Activated CD4-positive, alpha-beta T cell treated with anti-CD3 and anti-CD28 coated beads, Interleukin-2, amount 10 ng/mL, durations not matched to agents 7 days and 5 days (primary cell): ENCODE results near the gene CNTNAP3B. TPM values are rescaled to one million over a fixed set of nuclear protein-coding genes. Genes with fewer than 3 reads are reported as not detected.
"Not testable (repeated sequence)": the region's sequence is repeated elsewhere in the genome, so short reads cannot be mapped to it uniquely, and the experiment has no call there.

Experiments
- CTCF ChIA-PET: fragments of 350-600 bp; sonication (Branson Sonifier 250); formaldehyde crosslinking; loops from one replicate; lab custom pipeline; 2021; ENCODE audit warnings: antibody characterized with exemption; lab: Charles Lee
- POLR2A ChIA-PET: fragments of 350-600 bp; sonication (Branson Sonifier 250); formaldehyde crosslinking; loops from one replicate; lab custom pipeline; 2021; ENCODE audit warnings: antibody characterized with exemption; lab: Charles Lee
- DNase-seq: peaks from one replicate; pipeline ENCODE4 v3.0.0-alpha.2; 2020
- H3K27ac Mint-ChIP-seq: one replicate; pipeline ENCODE4 v1.8.0; 2021; ENCODE audit warnings: mild to moderate bottlenecking, moderate library complexity, mixed read lengths
- H3K27me3 Mint-ChIP-seq: one replicate; pipeline ENCODE4 v1.8.0; 2021; ENCODE audit warnings: mixed read lengths
- H3K36me3 Mint-ChIP-seq: one replicate; pipeline ENCODE4 v1.8.0; 2021; ENCODE audit warnings: low read depth, mixed read lengths
- H3K4me1 Mint-ChIP-seq: one replicate; pipeline ENCODE4 v1.8.0; 2021; ENCODE audit warnings: mixed read lengths
- H3K4me3 Mint-ChIP-seq: one replicate; pipeline ENCODE4 v1.8.0; 2021; ENCODE audit warnings: mild to moderate bottlenecking, moderate library complexity, mixed read lengths
- H3K9me3 Mint-ChIP-seq: one replicate; pipeline ENCODE4 v1.8.0; 2021; ENCODE audit warnings: mixed read lengths
- total RNA-seq, 2 experiments: library from RNA; stranded (reverse); gene quantifications; one replicate each; pipeline ENCODE4 v1.2.3, GENCODE V29; 2021

CNTNAP3B gene
- total RNA-seq, 2 experiments from 2014 or later, result not detected

DNA sequence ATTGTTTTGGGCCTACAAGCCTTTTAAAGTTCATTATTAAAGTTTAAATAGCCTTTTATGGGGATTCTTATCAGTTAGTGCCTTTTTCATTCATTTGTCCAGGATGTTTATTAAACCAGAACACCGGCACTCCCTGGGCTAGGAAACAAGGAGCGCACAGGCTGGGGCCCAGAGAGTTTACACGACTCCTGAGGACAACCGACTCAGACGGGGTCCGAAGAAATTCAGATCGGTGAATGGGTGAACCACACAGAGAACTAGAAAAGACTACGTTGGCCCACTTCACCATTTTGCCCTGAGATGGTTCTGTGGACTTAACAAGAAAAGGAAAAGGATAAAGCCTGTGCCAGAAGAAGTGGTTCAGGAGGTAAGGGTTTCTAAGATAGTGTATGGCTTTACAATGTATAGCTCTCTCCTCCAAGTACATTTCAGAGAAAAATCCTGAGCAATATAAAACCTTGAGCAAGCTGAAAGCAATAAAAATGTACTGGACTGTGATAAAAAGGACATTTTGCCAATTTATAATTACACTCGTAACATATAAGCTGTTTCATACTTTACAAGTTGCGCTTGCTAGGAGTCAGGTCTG, 84.7 kb downstream of the CNTNAP3B start:
- H3K27ac Mint-ChIP-seq, POLR2A ChIA-PET, CTCF ChIA-PET, DNase-seq, H3K27me3 Mint-ChIP-seq, H3K4me3 Mint-ChIP-seq, H3K36me3 Mint-ChIP-seq, H3K9me3 Mint-ChIP-seq, H3K4me1 Mint-ChIP-seq: not testable (repeated sequence)

DNA sequence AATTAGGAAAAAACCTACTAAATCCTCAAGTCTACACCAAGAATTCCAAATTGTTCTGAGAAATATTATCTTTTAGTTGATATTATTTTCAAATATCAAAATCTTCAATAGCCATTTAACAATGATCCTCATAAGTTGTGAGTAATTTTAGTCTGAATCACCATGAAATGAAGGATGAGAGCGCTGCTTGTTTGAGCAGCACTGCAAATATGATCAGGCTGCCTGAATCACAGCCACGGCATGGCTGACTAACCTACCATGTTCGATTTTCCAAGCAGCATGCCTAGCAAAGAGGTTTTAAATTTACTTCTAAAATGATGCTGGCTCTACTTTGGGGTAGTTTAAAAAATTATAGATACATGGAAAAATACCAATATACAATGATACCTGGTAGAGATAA, 95.7 kb downstream of the CNTNAP3B start:
- H3K27me3 Mint-ChIP-seq, POLR2A ChIA-PET: not testable (repeated sequence)

DNA sequence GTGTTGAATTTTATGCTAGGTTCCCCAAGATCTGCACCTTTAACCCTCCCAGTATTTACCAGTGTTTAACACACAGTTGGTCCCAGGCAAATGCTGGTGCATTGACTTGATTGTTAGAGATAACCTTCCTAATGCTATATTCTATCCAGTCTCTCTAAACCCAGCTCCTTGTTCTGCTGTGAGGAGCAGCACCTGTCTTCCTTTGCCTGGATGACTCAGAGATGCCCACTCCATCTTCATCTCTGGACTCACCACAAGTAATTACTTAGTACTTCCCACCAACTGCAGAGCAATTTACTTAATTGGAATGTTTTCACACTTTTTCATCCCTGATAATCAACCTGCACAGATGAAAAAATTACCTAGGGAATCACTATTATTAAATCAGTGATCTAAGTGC, 108.6 kb downstream of the CNTNAP3B start:
- POLR2A ChIA-PET, H3K36me3 Mint-ChIP-seq, DNase-seq, H3K4me3 Mint-ChIP-seq, H3K27me3 Mint-ChIP-seq, H3K27ac Mint-ChIP-seq, H3K4me1 Mint-ChIP-seq, CTCF ChIA-PET, H3K9me3 Mint-ChIP-seq: not testable (repeated sequence)

More for the DNA sequence above, 95.7 kb downstream of the CNTNAP3B start:
- H3K27ac Mint-ChIP-seq, H3K4me3 Mint-ChIP-seq, H3K36me3 Mint-ChIP-seq, DNase-seq, CTCF ChIA-PET, H3K9me3 Mint-ChIP-seq, H3K4me1 Mint-ChIP-seq: not testable (repeated sequence)

DNA sequence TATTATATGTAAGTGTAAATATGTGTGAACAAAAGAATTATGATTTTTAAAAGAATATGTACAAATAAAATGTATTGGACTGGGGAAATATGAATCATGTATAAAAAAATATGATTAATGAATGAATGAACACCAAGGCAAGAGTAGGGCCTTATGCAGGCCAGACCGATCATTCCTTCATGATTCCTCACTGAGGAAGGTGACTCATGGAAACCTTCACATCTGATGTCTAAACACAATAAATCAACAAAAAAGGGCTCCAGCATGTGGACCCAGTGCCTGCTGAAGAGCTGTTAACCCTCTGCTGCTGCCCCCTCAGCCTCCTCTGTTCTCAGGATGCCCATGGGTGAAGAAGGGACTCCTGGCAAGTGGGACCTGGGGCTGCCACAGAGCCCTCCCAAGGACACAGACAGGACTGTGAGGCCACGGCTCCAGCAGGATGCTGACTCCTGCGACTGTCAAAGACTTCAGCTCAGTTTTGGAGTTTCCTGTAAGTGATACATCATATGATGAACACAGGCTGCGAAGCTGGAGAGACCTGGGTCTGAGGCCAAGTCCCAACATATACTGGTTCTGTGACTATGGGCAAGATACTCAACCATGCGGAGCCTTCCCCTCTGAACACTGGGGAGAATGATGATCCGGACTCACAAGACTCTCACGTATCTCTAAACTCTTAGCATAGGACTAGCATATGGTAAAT, 110.9 kb downstream of the CNTNAP3B start:
- H3K27me3 Mint-ChIP-seq, H3K4me1 Mint-ChIP-seq, H3K27ac Mint-ChIP-seq, CTCF ChIA-PET, H3K36me3 Mint-ChIP-seq, H3K9me3 Mint-ChIP-seq, POLR2A ChIA-PET, H3K4me3 Mint-ChIP-seq, DNase-seq: not testable (repeated sequence)

DNA sequence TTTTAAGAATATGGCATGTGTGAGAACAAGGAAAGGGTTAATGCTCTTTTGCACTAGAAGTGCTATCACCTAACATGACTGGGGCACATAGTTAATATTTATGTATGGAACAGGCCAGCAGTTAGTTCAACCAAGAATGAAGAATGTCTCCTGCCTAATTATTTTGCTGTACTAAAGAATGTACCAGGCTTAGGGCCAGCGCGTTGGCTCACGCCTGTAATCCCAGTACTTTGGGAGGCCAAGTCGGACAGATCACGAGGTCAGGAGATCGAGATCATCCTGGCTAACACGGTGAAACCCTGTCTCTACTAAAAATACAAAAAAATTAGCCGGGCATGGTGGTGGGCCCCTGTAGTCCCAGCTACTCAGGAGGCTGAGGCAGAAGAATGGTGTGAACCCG, 114.9 kb downstream of the CNTNAP3B start:
- H3K4me3 Mint-ChIP-seq, CTCF ChIA-PET, POLR2A ChIA-PET, H3K9me3 Mint-ChIP-seq, H3K27me3 Mint-ChIP-seq, H3K36me3 Mint-ChIP-seq, DNase-seq, H3K4me1 Mint-ChIP-seq, H3K27ac Mint-ChIP-seq: not testable (repeated sequence)

DNA sequence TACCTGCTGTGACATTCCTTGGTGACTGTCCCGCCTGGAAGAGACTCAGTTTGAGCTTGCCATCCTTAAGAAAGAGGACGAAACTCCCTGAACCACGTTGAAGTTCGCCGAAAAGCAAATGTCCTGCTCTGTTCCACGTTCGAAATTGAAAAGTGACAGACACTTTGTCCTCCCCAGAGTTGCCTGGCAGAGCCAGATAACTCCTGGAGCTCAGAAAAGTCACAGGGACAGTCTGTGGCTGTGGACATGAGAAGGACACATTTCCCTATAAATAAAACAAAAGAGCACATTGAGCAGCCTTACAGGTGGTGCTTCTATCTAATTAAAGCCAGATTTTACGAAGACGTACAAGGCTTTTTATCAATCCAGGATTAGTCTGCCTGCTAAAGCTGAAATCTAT, 137.6 kb downstream of the CNTNAP3B start:
- POLR2A ChIA-PET, H3K36me3 Mint-ChIP-seq, H3K27me3 Mint-ChIP-seq, H3K27ac Mint-ChIP-seq, H3K9me3 Mint-ChIP-seq, CTCF ChIA-PET, H3K4me3 Mint-ChIP-seq, DNase-seq, H3K4me1 Mint-ChIP-seq: not testable (repeated sequence)

DNA sequence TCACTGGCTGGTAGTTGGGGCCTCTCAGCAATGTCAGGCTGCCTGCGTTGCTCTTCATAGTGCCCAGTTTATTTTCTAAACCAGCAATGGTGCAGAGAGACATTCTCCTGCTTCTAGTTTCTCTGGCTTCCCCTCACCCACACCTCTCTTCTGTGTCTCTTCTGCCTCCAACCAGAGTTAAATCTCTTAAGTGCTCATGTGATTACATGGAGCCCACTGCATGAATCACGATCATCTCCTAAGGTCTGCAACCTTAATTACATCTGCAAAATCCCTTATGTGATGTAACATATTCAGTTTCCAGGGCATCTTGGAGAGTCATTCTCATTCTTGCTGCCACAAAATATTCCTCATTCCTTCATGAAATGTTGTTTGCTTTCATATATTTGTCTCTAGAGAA, 149.0 kb downstream of the CNTNAP3B start:
- H3K27me3 Mint-ChIP-seq, POLR2A ChIA-PET, H3K27ac Mint-ChIP-seq, H3K4me3 Mint-ChIP-seq, H3K9me3 Mint-ChIP-seq, DNase-seq, CTCF ChIA-PET, H3K36me3 Mint-ChIP-seq, H3K4me1 Mint-ChIP-seq: not testable (repeated sequence)

DNA sequence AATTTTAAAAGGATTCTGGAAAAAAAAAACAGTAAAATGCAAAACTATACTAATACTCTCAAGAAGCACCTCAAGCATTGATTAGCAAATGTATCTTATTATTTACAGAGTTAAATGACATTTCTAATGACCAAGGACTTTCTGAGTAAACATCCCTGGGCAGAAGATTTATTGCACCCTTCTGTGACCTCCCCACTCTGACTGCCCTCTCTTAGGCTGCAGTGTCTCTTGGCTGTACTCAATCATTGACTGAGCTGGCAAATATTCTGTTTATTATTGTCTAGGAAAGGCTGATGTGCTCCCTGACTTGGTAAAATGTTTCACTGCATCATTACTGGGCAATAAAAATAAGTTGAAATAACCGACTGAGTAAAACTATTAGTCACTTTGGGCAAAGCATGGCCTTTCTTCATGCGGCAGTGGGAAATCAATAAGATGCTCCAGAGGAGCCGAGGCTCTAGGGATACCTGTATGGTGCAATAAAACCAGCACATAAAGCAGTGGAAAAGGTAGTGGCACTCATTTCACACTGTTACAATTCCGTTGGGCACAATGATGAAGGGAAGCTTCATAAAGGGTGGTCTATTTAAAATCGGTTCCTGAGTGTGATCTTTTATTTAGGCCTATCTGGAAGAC, 151.1 kb downstream of the CNTNAP3B start:
- H3K4me3 Mint-ChIP-seq, DNase-seq, CTCF ChIA-PET, POLR2A ChIA-PET, H3K27ac Mint-ChIP-seq, H3K27me3 Mint-ChIP-seq, H3K36me3 Mint-ChIP-seq, H3K9me3 Mint-ChIP-seq, H3K4me1 Mint-ChIP-seq: not testable (repeated sequence)

DNA sequence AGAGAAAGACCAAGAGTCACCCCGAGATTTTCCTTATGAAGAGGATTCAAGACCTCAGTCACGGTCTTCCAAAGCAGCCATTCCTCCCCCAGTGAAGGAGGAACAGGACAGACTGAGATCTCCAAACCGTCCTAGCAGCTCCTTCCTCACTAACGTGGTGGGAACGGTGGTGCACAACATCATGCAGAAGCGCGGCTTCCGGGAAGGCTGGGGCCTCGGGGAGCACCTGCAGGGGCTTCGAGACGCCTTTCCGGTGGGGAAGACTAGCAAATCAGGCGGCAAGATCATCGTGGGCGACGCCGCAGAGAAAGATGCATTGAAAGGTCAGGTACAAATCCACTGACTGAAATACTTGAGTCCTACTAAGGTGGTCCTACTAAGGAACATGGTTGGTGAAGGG, 154.3 kb downstream of the CNTNAP3B start:
- H3K36me3 Mint-ChIP-seq, H3K9me3 Mint-ChIP-seq, H3K4me3 Mint-ChIP-seq, CTCF ChIA-PET, POLR2A ChIA-PET, H3K27me3 Mint-ChIP-seq, H3K4me1 Mint-ChIP-seq, H3K27ac Mint-ChIP-seq, DNase-seq: not testable (repeated sequence)

DNA sequence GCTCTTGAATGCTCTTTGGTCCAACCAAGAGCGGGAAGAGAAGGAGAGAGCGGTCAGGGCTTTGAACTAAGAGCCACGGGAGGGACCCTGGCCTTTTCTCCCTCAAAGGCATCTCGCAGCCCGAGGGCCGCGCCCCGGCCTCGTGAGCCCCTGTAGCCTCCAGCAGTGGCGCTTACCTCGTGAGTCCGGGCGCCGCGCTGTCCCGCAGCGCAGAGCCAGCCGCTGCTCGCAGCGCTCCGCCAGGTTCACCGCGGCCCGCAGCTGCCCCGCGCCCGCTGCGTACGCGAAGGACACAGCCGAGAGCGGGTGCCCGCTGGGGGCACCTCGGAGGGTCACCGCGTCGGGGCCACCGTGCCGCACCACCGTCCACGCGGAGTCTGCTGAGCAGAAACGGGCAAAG, 176.2 kb downstream of the CNTNAP3B start:
- CTCF ChIA-PET, H3K27me3 Mint-ChIP-seq, H3K4me1 Mint-ChIP-seq, H3K36me3 Mint-ChIP-seq, H3K27ac Mint-ChIP-seq, POLR2A ChIA-PET, H3K9me3 Mint-ChIP-seq, DNase-seq, H3K4me3 Mint-ChIP-seq: not testable (repeated sequence)

DNA sequence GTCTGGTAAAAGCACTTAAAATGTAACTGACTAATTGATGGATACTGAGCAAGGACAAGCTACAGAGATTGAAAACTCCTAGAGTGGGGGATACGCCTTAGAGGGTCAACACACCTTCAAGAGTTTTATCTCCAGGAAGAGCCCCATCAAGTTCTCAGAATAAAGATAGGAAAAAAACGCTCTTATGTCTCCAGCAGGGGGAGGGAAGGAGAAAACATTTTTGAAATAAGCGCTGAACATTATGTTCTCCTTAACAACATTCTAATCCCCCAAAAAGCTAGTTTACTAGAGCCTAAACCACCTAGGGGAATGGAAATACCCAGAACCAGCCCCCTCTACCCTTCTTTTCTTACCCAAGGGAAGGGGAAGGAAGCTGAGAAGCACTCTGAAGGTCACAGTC, 187.5 kb downstream of the CNTNAP3B start:
- CTCF ChIA-PET, result not testable (repeated sequence)

DNA sequence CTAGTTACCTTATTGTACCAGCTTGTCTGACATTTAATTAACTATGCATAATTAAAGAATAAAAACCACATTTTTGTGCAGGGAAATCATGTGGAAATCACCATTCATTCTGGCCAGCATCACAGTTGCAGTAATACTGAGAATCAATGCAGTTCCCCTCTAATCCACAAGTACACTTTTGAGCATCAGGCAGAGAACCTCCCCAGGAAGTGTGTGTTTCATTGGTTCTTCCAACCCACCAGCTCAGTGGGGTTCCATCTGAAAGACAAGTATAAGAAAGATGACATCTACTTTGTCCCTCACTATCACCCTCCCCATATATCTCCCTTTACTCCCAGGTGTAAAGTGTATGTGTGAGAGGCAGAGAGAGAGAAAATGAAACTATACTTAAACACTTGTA, 191.1 kb downstream of the CNTNAP3B start:
- POLR2A ChIA-PET, H3K9me3 Mint-ChIP-seq, H3K27ac Mint-ChIP-seq, CTCF ChIA-PET, DNase-seq, H3K27me3 Mint-ChIP-seq, H3K4me3 Mint-ChIP-seq, H3K4me1 Mint-ChIP-seq, H3K36me3 Mint-ChIP-seq: not testable (repeated sequence)

More for the DNA sequence above, 187.5 kb downstream of the CNTNAP3B start:
- H3K4me3 Mint-ChIP-seq, DNase-seq, POLR2A ChIA-PET, H3K27me3 Mint-ChIP-seq, H3K36me3 Mint-ChIP-seq, H3K27ac Mint-ChIP-seq, H3K9me3 Mint-ChIP-seq, H3K4me1 Mint-ChIP-seq: not testable (repeated sequence)

DNA sequence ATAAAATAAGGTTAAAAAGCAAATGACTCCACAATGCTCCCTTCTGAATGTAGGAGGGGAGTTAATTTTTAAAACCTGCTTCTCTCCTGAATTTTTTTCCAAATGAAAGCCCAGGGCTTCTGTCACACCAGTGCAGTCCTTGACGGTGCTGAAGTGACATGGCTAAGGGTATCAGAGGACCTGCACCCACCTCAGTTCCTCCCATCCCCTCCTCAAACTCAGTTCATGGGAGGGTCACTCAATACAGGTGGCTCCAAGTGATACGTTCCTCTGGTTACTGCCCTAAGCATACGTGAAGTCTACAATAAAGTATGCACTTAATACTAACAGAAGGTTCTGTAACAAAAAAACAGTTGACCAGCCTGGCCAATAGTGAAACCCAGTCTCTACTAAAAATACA, 193.5 kb downstream of the CNTNAP3B start:
- H3K4me1 Mint-ChIP-seq, CTCF ChIA-PET, H3K4me3 Mint-ChIP-seq, DNase-seq, H3K9me3 Mint-ChIP-seq, H3K27ac Mint-ChIP-seq, H3K36me3 Mint-ChIP-seq, H3K27me3 Mint-ChIP-seq, POLR2A ChIA-PET: not testable (repeated sequence)

DNA sequence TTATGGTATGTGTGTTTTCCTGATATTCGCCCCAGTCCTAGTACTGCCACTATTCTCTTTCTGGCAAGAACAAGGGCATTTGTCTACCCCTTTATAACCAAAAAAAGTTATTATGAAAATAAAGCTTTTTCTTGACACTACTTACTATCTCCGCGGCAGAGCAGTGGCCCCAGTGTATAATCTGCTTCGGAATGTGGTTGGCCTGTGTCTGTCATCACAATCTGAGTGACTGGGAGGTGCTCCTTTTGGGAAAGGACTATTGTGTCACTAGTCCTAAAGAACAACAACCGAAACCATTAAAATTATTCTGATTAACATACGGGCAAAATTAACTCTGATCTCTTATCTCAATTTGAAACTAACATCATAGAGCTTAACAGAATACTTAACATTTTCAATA, 200.1 kb downstream of the CNTNAP3B start:
- H3K27me3 Mint-ChIP-seq, CTCF ChIA-PET, H3K4me1 Mint-ChIP-seq, POLR2A ChIA-PET, DNase-seq, H3K9me3 Mint-ChIP-seq, H3K27ac Mint-ChIP-seq, H3K36me3 Mint-ChIP-seq, H3K4me3 Mint-ChIP-seq: not testable (repeated sequence)
